Liver (tissue), 3 donors: ENCODE measurements around the gene DVL1.

Experiments used
- CTCF ChIP-seq: fragments of 150-350 bp; IDR thresholded peaks from 2 replicates; pipeline ENCODE4 v1.5.1; 2017; ENCODE audit warnings: improper control_type of control experiment, low read depth, low read length; ENCODE audit not compliant: missing input control
- EGR1 ChIP-seq, 2 donors: IDR thresholded peaks; 2 replicates each; pipeline ENCODE4 v1.6.1; 2016 to 2018; ENCODE audit warnings: antibody characterized with exemption in 2 of 2, low read depth in 2 of 2
- FOXA1 ChIP-seq: IDR thresholded peaks from 2 replicates; pipeline ENCODE4 v1.6.1; 2016; ENCODE audit warnings: antibody characterized with exemption
- GABPA ChIP-seq, 2 donors: IDR thresholded peaks in 1 of 2; conservative IDR thresholded peaks in 1 of 2; 2 replicates each; pipeline ENCODE4 v1.6.1; 2016; ENCODE audit warnings: antibody characterized with exemption in 2 of 2, mild to moderate bottlenecking in 1 of 2, moderate library complexity in 1 of 2
- JUND ChIP-seq, 2 donors: IDR thresholded peaks; 2 replicates each; pipeline ENCODE4 v1.6.1; 2016; ENCODE audit warnings: antibody characterized with exemption in 2 of 2
- NR2F2 ChIP-seq: IDR thresholded peaks from 2 replicates; pipeline ENCODE4 v1.6.1; 2016; ENCODE audit warnings: antibody characterized with exemption
- RXRA ChIP-seq, 2 donors: IDR thresholded peaks; 2 replicates each; pipeline ENCODE4 v1.6.1; 2017 to 2018; ENCODE audit warnings: antibody characterized with exemption in 2 of 2, mild to moderate bottlenecking in 1 of 2
- SP1 ChIP-seq: IDR thresholded peaks from 2 replicates; pipeline ENCODE4 v1.6.1; 2018; ENCODE audit warnings: antibody characterized with exemption, mild to moderate bottlenecking
- TAF1 ChIP-seq: conservative IDR thresholded peaks from 2 replicates; pipeline ENCODE4 v1.6.1; 2016; ENCODE audit warnings: antibody characterized with exemption, mild to moderate bottlenecking
- YY1 ChIP-seq: IDR thresholded peaks from 2 replicates; pipeline ENCODE4 v1.6.1; 2016; ENCODE audit warnings: antibody characterized with exemption, mild to moderate bottlenecking
- TF ChIP-seq, protein P1 (sequence below): IDR thresholded peaks from 2 replicates; pipeline ENCODE4 v1.6.1; 2016; ENCODE audit warnings: antibody characterized with exemption, mild to moderate bottlenecking
- TF ChIP-seq, protein P2 (sequence below): IDR thresholded peaks from 2 replicates; pipeline ENCODE4 v1.6.1; 2016; ENCODE audit warnings: antibody characterized with exemption
- TF ChIP-seq, protein P3 (sequence below): IDR thresholded peaks from 2 replicates; pipeline ENCODE4 v1.6.1; 2016; ENCODE audit warnings: antibody characterized with exemption
- TF ChIP-seq, protein P4 (sequence below): IDR thresholded peaks from 2 replicates; pipeline ENCODE4 v1.6.1; 2016; ENCODE audit warnings: antibody characterized with exemption
- donor health status: healthy.
- donor health status: healthy.

DNA sequence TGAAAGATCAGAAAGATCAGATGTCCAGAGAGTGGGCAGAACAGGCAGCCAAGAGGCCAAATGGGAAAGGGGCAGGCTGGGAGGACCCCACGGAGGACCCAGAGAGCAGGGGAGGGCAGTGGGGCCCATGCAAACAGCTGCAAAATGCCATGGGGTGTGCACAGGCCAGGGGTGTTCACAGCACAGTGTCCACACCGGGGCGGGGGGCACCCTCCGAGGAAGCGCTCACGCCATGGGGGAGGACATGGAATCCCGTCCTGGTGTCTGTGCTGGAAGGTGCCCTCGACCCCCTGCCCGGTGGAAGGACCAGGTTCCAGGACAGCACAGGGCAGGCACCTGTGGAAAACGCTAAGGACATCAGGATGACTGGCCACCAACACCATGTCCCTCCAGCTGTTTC lies 26.3 kb downstream of the DVL1 start:
- TF ChIP-seq CTCF (no peak), SP1 (no peak), EGR1 (IDR thresholded peaks at IDR 0.05; ENCODE audit: low read depth in 2 of 2) (no peak), TAF1 (no peak), YY1 (no peak), JUND (IDR thresholded peaks at IDR 0.05) (no peak), FOXA1 (no peak), RXRA (IDR thresholded peaks at IDR 0.05) (no peak), NR2F2 (no peak), GABPA (IDR thresholded peaks at IDR 0.05 in 1 of 2, conservative IDR thresholded peaks at IDR 0.05 in 1 of 2) (no peak)
- TF ChIP-seq, protein P1, sequence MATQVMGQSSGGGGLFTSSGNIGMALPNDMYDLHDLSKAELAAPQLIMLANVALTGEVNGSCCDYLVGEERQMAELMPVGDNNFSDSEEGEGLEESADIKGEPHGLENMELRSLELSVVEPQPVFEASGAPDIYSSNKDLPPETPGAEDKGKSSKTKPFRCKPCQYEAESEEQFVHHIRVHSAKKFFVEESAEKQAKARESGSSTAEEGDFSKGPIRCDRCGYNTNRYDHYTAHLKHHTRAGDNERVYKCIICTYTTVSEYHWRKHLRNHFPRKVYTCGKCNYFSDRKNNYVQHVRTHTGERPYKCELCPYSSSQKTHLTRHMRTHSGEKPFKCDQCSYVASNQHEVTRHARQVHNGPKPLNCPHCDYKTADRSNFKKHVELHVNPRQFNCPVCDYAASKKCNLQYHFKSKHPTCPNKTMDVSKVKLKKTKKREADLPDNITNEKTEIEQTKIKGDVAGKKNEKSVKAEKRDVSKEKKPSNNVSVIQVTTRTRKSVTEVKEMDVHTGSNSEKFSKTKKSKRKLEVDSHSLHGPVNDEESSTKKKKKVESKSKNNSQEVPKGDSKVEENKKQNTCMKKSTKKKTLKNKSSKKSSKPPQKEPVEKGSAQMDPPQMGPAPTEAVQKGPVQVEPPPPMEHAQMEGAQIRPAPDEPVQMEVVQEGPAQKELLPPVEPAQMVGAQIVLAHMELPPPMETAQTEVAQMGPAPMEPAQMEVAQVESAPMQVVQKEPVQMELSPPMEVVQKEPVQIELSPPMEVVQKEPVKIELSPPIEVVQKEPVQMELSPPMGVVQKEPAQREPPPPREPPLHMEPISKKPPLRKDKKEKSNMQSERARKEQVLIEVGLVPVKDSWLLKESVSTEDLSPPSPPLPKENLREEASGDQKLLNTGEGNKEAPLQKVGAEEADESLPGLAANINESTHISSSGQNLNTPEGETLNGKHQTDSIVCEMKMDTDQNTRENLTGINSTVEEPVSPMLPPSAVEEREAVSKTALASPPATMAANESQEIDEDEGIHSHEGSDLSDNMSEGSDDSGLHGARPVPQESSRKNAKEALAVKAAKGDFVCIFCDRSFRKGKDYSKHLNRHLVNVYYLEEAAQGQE: no peak
- TF ChIP-seq, protein P2, sequence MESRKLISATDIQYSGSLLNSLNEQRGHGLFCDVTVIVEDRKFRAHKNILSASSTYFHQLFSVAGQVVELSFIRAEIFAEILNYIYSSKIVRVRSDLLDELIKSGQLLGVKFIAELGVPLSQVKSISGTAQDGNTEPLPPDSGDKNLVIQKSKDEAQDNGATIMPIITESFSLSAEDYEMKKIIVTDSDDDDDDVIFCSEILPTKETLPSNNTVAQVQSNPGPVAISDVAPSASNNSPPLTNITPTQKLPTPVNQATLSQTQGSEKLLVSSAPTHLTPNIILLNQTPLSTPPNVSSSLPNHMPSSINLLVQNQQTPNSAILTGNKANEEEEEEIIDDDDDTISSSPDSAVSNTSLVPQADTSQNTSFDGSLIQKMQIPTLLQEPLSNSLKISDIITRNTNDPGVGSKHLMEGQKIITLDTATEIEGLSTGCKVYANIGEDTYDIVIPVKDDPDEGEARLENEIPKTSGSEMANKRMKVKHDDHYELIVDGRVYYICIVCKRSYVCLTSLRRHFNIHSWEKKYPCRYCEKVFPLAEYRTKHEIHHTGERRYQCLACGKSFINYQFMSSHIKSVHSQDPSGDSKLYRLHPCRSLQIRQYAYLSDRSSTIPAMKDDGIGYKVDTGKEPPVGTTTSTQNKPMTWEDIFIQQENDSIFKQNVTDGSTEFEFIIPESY: no peak
- TF ChIP-seq, protein P3, sequence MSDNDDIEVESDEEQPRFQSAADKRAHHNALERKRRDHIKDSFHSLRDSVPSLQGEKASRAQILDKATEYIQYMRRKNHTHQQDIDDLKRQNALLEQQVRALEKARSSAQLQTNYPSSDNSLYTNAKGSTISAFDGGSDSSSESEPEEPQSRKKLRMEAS: no peak
- TF ChIP-seq, protein P4, sequence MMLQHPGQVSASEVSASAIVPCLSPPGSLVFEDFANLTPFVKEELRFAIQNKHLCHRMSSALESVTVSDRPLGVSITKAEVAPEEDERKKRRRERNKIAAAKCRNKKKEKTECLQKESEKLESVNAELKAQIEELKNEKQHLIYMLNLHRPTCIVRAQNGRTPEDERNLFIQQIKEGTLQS: no peak
